Femur (tissue), 1 donor: ENCODE measurements around the gene EMC8.
"Not testable (repeated sequence)": the region's sequence is repeated elsewhere in the genome, so short reads cannot be mapped to it uniquely, and the experiment has no call there.

Source experiments
- DNase-seq: peaks from one replicate; pipeline ENCODE4 v3.0.0-alpha.2; 2017

The EMC8 gene

DNA sequence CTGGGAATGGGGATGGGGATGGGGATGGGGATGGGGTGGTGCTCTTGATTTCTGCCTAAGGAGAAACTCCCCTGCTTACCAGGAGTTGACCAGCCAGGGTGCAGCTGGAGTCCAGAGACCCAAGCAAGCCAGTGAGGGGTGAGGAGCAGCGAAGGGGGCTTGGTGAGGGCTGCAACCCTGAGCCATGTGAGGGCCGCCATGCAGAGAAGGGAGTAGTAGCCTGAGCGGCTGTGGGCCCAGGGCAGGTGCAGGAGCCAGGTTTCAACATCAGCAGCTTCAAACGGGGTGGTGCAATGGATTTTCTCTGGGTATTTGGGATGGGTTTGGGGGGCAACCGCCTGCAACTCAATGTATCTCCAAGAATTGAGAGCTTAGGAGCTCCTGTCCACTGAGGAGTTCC is 35.4 kb upstream of the EMC8 start:
- DNase-seq, result no peak

DNA sequence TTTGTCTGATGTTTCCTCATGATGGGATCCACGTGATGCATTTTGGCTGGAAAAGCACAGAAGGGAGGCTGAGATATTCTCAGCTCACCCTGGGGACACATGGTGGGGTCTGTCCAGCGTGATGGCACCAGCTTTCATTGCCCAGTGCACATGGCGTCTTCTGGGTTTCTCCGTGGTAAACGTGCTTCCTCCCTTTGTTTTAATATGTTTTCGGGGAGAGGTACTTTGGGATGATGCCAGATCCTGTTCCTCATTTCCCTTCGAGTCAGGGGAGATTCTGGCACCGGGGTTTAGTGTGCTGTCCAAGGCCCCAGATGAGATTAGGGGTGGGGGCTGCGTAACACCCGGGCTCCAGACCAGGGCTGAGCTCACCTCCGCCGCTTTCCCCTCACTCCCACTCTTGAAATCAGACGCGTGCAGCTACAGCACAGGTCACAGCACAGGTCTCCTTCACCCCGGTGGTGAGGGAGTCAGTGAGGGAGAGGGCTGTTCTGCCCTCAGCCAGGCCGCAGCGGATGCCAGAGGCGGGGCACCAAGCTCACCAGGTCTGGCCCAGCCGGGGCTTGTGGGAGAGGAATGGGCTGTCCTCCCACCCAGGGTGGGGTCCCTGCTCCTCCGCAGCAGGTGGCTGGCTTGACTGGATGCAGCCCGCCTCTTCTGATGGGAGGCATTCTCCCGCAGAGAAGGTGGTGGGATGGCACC is 34.0 kb upstream of the EMC8 start:
- DNase-seq, result no peak

DNA sequence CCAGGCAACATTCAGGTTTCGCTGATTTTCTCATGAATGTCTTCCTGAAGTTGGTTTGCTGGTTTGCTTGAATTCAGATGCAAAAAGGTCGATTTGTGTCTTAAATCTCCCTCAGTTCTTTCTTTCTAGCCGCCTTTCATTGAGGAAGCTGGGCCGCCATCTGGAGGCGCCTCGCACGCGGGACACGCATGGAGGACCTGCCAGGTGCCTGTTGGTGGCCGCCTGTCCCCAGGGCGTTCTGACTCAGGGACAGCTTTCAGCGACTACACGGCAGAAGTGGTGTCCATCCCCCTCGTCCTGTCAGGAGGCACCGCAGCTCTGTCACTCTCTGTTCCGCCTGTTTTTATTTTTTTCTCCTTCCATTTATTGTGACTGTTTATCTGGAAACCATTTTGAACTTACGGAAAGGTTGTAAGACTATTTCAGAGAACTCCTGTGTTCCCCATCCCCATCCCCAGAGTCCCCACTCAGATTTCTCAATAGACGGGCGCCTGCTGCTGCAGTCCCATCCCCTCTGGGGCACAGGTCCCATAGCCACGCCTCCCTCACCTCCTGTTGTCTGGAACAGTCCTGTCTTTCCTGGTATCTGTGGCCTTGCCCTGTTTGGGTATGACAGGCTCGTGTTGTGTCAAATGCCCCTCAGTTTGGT is 33.4 kb upstream of the EMC8 start:
- peak; percentile 44 for DNase-seq

DNA sequence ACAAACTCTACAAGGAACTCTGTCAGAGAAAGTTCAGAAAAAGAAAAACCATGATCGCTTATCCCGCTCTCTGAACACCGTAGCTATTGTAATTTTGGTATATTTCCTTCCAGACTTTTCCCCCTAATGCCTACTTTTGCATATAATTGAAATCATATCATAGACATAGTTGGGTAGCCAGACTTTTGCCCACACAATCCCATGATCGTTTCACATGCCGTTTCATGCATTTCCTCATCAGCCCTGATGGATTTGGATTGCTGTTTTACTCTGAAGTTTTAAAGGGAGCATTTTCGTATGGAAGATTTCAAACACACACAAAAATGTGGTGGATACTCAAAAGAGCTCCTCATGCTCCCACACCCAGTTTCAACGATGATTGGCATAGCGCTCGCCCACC is 31.5 kb upstream of the EMC8 start:
- DNase-seq, result no peak

DNA sequence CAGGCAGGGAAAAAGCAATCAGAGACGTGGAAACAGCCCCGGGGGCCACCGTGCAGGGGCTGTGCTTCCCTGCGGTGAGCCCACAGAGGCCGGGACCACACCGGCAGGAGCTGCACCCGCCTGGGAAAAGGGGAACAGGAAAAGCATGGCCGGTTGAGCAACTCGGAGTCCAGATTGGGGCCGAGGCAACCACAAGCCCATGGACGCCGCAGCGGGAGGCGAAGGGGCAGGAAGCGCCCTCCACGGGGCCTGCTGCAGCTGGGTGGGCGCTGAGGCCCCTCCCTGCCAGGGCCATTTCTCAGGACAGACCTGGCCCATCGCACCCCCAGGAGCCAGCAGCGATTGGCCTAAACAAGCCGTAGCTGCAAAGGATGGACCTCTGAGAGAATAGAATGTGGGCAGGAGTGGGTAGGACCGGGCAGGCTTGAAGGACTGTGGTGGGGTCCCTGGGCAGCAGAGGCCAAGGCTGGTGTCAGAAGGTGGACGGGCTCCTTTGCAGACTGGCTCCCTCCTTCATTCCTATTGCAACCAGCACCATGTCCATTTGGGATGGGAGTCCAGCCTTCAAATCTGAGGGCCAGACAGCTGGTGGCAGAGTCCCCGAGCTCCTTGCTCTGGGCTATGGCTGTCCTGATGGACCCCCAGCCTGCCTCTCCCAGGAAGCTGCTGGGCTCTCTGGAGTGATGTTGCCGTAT is 30.6 kb upstream of the EMC8 start:
- peak; percentile 64 for DNase-seq

DNA sequence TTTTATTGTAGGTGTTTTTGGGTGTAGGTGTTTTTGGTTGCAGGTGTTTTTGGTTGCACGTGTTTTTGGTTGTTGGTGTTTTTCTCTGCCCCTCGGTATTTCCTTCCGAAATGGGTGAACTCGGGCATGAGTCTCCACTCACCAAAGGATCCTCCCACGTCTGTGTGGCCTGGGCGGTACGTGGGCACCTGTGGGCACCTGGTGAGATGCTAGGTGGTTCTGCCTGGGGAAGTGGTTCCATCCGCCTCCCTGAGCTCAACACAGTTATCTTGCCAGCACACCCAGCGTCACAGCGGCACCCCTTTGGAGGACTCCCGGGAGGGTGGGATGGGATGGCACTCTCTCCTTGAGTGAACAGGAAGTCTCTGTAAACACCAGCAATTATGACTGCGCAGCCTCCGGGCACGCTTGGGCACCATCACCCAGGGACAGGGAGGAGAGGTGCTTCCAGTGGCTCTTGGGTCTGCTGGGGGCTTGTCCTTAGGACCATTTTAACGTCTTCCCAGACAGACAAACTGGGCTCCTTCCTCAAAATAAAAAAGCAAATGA is 29.9 kb upstream of the EMC8 start:
- DNase-seq, result no peak

DNA sequence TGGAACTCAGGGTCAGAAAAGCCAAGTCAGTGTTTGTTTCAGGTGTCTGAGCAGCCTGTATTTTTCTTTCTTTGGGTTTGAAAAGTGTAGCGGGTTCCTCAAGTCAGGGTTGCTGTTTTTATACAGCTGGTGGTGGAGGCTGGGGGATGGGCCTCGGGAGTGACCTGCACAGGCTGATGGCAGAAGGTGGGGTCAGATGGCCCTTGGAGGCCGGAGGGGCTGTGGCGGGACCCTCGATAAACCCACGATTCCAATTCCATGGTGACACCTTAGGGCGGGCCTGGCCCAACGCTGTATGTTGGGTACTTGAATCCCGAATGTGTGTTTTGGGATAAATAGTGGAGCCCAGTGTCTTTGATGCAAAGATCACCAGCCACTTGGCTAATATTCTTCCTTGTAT is 28.8 kb upstream of the EMC8 start:
- DNase-seq, result no peak

DNA sequence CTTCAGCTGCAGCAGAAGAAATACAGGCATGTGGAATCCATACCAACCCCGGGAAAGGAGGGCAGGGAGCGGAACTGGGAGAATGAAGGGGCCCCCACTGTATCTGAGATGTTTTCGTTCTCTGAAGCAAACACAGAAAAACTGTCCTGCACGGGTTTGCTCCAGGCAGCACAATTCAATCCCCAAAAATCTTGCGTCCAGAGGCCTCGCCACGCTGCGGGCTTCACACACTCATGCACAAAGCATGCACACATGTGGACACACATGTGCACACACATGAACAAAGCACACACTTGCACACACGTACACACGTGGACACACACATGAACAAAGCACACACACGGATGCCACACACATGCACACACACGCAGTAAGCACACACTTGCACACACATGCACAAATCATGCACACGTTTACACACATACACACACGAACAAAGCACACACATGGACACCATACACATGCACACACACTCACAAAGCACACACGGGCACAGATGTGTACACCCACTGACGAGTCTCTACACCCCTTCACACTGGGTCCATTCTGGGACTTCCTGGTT is 27.4 kb upstream of the EMC8 start:
- DNase-seq, result no peak

DNA sequence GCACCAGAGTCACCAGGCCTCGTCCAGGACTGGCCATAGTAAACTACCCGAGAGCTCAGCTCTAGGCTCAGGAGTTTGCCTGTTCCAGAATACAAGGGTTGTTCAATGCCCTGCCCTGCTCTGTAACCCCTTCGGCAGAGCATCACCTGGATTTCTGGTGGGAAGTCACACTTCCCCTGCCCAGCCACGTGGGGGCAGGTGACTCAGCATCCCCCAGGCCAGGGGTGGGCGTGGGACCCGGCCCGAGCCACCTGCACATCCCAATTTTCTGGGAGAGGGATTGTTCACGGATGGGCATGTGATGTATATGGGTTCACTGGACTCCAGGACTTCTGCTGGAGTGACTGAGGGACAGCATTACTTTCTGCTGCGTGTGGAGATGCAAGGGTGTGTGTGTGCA is 26.0 kb upstream of the EMC8 start:
- DNase-seq, result no peak

DNA sequence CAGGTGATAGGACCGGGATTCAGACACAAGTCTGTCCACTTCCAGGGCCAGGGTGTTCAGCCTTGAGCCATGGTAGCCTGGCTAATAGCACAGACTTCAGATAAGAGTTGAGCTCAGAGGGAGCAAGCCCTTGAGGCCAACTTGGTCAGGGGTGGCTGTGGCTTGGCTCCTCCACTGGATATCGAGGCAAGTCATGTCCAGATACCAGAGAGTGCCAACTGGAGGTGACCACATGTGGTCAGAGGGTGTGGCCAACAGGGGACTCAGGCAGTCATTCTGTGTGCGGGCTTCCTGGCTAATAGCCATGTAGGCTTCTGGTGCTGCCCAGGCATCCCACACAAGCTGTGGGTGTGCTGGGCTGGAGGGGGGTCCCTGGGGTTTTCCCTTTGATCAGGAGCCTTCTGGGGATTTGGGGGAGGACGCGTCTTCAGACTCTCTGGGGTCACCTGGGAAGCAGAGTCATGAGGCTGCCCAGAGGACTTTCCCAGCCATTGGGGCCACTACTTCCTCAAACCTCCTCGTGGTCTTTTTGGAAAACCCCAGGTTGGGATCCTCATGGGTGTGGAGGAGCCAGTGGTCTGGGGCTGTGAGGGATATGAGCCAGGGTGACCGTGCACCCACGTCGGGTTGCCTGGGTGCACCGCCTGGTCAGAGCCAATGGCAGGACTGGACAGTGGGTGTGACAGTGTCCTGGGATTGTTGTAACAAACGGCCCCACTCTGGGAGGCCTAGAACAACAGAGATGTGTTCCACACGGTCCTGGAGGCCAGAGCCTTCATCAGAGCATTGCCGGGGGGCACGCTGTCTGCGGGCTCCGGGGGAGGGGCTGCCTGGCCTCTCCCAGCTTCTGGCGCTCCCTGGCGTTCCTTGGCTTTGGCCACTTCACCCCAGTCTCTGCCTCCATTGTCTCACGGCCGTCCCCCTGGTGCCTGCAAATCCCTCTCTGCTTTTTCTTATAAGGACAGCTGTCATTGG is 25.1 kb upstream of the EMC8 start:
- no peak for DNase-seq

DNA sequence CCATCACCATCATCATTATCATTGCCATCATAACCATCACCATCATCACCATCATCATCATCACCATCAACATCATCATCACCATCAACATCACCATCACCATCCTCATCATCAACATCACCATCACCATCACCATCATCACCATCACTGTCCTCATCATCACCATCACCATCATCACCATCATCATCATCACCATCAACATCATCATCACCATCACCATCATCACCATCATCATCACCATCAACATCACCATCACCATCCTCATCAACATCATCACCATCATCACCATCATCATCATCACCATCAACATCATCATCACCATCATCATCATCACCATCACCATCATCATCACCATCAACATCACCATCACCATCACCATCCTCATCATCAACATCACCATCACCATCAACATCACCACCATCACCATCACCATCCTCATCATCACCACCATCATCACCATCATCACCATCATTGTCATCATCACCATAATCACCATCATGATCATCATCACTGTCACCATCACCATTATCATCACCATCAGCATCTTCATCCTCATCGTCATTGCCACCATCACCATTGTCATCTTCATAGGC is 24.1 kb upstream of the EMC8 start:
- DNase-seq, result no peak

DNA sequence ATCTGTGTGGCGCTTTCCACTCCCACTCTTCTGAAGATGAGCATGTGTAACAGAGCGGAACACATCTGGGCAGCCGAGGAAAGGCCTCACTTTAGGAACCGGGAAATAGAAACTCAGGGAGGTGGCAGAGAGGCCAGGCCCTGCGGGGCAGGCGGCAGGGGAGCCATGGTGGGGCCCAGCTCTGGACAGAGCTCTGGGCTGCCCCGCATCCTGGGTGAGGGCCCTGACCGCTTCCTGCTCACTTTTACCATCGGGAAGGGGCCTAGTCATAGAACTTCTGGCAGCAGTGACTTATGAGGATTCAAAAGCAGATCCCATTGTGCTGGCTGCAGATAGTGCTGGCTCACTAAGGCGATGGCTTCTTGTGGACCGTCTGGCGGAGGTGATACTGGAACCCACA is 22.8 kb upstream of the EMC8 start:
- no peak for DNase-seq

DNA sequence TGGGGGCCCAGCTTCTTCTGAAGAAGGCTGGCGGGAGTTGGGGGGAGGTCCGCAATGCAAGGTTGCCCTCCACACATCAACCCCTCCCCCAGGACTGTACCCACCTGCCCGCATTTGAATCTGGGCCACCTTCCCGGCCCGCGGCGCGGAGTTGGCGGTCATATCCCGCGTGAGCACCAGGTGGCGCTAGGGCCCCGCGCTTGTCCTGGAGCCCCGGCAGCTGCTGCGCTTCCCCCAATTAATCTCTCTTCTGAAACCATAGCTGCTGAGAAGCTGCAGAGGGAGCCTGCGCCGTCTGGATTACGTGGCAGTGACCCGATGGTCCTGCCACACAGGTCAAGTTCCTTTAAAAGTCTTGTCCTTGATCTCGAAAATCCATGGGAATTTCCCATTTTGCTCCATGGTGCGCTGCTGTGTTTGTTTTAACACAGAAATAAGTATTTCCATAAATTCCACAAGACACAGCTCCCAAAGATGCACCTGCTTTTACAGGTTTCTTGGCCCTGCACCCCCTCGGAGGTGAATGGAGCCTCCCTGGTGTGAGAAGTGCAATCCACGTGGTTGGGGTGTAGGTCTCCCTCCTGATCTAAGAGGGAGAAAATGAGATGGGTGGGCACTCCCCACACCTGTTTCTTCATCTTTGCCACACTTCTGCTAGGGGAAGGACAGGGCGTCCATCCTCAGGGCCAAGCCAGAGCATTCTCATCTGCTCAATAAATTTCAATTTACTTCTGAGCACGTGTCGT is 22.2 kb upstream of the EMC8 start:
- peak; percentile 88 for DNase-seq

DNA sequence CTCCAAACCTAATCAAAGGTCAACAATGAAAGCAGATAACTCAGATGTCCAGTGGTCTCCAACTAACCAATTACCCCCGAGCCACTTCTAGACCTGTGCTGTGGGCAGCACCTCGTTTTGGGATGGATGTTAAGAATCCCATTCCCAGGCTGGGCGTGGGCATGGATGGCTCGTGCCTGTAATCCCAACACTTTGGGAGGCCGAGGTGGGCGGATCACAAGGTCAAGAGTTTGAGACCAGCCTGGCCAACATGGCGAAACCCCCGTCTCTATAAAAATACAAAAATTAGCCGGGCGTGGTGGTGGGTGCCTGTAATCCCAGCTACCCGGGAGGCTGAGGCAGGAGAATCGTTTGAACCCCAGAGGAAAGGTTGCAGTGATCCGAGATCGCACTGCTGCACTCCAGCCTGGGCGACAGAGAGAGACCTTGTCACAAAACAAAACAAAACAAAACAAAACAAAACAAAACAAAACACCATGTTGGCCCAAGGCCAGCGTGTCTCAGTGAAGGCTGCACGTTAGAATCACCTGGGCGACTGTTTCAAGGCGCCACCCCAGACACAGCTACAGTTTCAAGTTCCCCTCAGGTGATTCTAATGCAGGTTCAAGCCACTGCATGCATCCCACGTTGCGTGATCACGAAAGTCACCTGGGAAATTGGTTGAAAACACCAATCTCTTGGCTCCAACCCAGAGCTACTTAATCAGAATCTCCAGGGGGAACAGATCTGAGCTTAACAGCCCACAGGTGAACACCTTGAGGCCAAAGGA is 21.4 kb upstream of the EMC8 start:
- no peak for DNase-seq

DNA sequence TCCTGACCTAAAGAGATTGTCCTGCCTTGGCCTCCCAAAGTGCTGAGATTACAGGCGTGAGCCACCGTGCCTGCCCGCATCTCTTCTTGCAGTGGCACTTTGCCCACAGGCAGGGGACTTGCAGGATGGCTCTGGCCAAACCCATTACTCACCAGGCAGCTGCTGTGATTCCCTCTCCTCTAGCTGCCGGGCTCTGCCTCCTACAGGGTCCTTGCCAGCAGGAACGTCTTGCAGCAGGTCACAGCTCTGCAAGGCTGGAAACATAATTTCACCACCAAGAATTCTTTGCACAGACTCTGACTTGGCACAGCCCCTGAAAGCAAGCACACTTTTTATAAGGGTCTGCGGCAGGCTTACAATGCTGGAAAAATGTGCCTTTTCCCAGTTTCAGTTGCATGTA is 20.4 kb upstream of the EMC8 start:
- DNase-seq, result no peak

DNA sequence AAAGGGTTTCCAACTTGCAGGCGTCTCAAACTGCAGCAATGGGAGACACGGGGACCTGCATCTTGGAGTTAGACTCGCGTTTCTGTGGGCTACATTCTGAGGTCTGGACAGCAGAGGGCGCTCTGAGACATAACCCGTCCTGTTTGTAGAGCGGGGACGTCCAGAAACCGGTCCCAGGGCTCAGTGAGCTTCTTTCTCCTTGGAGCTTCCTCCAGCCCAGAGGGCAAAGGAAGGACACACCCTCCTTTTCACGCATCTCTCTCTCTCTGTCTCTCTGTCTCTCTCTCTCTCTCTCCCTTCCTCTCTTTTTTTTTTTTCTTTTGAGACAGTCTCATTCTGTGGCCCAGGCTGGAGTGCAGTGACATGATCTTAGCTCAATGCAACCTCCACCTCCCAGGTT is 19.9 kb upstream of the EMC8 start:
- peak; percentile 76 for DNase-seq

DNA sequence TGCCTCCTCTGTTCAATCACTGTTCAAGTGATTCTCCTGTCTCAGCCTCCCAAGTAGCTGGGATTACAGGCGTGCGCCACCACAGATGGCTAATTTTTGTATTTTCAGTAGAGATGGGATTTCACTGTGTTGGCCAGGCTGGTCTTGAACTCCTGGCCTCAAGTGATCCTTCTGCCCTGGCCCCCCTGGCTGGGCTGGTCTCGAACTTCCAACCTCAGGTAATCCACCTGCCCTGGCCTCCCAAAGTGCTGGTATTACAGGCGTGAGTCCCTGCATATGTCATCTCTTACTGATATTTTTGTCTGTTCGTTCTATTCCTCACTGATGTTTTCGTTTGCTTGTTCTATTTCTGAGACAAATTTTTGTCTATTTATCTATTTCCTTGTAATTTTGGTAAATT is 17.9 kb upstream of the EMC8 start:
- DNase-seq, result not testable (repeated sequence)

DNA sequence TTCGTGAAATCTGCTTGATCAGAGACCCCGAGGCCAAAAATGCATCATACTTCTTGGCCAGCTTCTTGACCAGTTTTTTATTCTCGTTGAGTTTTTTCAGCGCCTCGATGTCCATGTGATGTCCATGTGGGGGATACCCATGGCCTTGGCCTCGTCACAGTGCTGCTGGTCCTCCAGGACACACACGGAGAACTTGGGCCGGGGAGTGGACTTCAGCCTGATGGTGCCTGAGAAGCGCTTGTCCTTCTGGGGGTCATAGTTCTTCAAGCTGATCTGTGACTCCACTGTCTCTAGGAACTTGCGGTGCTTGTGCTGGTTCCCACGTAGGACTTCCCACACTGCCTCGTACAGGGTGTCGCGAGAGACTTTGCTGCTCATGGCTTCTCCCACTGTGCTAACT is 16.8 kb upstream of the EMC8 start:
- DNase-seq, result no peak

DNA sequence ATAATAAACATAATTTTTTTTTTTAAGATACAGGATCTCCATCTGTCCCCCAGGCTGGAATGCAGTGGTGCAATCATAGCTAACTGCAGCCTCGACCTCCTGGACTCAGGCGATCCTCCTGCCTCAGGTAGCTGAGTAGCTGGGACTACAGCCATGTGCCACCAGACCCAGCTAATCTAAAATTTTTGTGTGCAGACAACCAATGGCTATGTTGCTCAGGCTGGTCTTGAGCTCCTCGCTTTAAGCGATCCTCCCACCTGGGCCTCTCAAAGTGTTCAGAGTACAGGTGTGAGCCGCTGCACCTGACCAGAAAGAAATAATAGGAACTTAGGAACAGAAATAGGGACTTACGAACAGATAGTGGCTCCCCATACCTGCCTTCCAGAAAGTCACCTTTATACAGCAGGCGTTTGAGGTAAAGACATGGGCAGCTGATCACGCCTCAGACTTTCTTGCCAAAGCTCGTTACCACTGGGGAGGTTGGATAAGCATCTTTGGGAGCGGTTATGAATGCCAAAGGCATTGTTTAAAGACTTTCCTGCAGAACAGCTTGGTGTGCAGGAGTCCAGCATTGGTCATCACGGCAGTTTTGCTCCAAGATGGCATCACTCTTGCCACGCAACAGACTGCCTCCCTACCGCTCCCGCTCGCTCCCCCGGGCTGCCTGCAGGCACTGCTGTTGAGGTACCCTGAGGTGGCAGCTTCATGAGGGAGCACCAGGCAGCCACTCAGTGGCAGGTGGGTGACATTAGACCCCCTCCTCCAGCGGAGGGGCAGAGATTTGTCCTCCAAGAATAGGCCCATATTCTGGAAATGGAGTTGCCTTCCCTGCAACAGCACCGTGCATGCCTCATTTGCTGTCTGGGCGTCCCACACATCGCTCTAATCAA is 13.7 kb upstream of the EMC8 start:
- DNase-seq, result no peak
